ENCODE data around the gene NEU1.
A peak's percentile ranks its signal among the peaks of the same experiment; 100 is the strongest.

The NEU1 gene

GRCh38 chr6:31899215-31899614 is 36.6 kb upstream of the NEU1 start:
- TF ChIP-seq RAD21 (IDR thresholded peaks at IDR 0.05; ENCODE audit: low read depth) (no peak), YY1 (IDR thresholded peaks at IDR 0.05; ENCODE audit: low read depth) (no peak), EGR1 (IDR thresholded peaks at IDR 0.05) (no peak), ZBTB7A (IDR thresholded peaks at IDR 0.05; ENCODE audit: low read depth) (no peak), CEBPB (IDR thresholded peaks at IDR 0.05) (no peak), TEAD4 (IDR thresholded peaks at IDR 0.05) (no peak), USF1 (IDR thresholded peaks at IDR 0.05) (no peak), TAF1 (IDR thresholded peaks at IDR 0.05; ENCODE audit: low read depth) (no peak), FOXM1 (IDR thresholded peaks at IDR 0.05; ENCODE audit: borderline replicate concordance, low read depth) (no peak), EP300 (IDR thresholded peaks at IDR 0.05; ENCODE audit: borderline replicate concordance) (no peak), CREB1 (IDR thresholded peaks at IDR 0.05; ENCODE audit: low read depth) (no peak), NFIC (IDR thresholded peaks at IDR 0.05) (no peak)

DNA sequence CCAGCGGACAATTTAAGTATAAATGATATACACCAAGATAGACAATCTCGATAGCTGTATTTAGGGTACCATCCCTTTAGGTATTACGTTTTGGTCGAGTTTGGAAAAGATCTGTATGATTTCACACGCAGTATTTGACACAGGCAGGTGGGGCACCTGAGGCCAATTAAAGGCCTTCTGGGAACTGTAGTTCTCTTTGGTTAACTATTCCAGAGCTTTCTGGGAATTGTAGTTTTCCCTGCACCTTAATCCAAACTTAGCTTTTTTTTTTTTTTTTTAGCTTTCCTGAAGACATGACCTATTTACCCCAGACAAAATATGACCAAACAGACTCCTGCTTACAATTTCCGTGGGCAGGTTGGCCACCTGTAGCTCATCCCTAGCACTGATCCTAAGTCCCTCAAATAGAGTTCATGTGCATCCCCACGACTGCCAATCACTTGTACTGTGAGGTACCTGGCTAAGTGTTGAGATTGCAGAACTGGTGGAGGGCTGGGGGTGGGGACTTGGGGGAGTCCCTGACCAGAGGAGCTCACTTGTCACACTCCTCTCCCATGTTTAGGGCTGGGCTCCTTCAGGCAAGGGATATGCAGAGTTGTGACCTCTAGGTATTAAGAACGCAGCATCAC is 35.9 kb upstream of the NEU1 start:
- peak; percentile 67 for TF ChIP-seq USF1 (IDR thresholded peaks at IDR 0.05)
- TF ChIP-seq NFIC (IDR thresholded peaks at IDR 0.05): no peak

- TF ChIP-seq RAD21 (IDR thresholded peaks at IDR 0.05; ENCODE audit: low read depth) (no peak), MAX (IDR thresholded peaks at IDR 0.05) (peak; percentile 64), ZBTB7A (IDR thresholded peaks at IDR 0.05; ENCODE audit: low read depth) (no peak), TAF1 (IDR thresholded peaks at IDR 0.05; ENCODE audit: low read depth) (peak; percentile 67), YY1 (IDR thresholded peaks at IDR 0.05; ENCODE audit: low read depth) (peak; percentile 78), USF1 (IDR thresholded peaks at IDR 0.05) (peak; percentile 96)
These were observed 35.2 kb upstream of the NEU1 start, which contains the start of gene EHMT2 for GRCh38 chr6:31897612-31898382. Gene EHMT2, minus strand, starts transcription at chr6:31897698. Its CDS starts 21 bp downstream, at chr6:31897677.

DNA sequence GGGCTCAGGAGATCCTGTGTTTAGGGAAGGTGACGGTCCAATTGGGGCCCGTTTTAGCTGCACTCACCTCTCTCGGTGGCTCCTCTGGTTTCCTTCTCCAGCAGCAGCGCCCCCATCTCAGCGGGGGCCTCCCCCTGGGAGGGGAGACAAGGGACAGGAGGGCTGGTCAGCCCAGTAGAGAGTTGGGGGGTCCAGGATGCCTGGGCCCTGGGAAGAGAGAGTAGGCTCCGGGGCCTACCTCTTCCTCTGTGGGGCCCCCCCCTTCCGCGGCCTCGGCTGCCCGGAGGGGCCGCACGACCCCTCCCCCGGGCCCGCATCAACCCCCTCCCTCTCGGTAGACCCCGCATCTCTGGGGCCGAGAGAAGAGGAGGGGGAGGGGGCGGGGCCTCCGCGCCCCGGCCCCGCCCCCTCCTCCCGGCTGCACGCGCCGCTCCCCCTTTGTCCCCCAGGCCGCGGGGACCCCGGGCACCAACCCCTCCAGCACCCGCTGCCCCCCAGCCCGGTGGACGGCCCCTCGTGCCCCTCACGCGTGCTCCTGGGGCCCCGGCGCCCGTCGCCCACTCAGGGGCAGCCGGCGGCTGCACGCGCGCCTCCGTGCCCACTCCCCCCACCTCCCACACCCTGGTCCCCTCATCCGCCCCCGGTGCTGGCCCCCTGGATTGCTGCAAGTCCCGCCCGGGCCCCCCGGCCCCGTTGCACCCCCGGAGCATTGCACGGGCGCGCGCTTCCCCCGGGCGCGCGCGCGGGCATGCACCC is 34.4 kb upstream of the NEU1 start:
- TF ChIP-seq USF1 (IDR thresholded peaks at IDR 0.05) (no peak), ZBTB7A (IDR thresholded peaks at IDR 0.05; ENCODE audit: low read depth) (peak; percentile 67)

- no peak for TF ChIP-seq EP300 (IDR thresholded peaks at IDR 0.05; ENCODE audit: borderline replicate concordance)
- TF ChIP-seq FOXM1 (IDR thresholded peaks at IDR 0.05; ENCODE audit: borderline replicate concordance, low read depth): no peak
- no peak for TF ChIP-seq TCF12 (IDR thresholded peaks at IDR 0.05; ENCODE audit: low read depth)
- TF ChIP-seq CEBPB (IDR thresholded peaks at IDR 0.05): no peak
- TF ChIP-seq MAX (IDR thresholded peaks at IDR 0.05): no peak
- TF ChIP-seq TEAD4 (IDR thresholded peaks at IDR 0.05): no peak
- TF ChIP-seq NFIC (IDR thresholded peaks at IDR 0.05): no peak
- TF ChIP-seq TAF1 (IDR thresholded peaks at IDR 0.05; ENCODE audit: low read depth): no peak
- no peak for TF ChIP-seq RAD21 (IDR thresholded peaks at IDR 0.05; ENCODE audit: low read depth)
- no peak for TF ChIP-seq CREB1 (IDR thresholded peaks at IDR 0.05; ENCODE audit: low read depth)
- no peak for TF ChIP-seq USF1 (IDR thresholded peaks at IDR 0.05)
- TF ChIP-seq YY1 (IDR thresholded peaks at IDR 0.05; ENCODE audit: low read depth): no peak
- no peak for TF ChIP-seq EGR1 (IDR thresholded peaks at IDR 0.05)
- TF ChIP-seq REST (IDR thresholded peaks at IDR 0.05; ENCODE audit: low read depth): no peak
- no peak for TF ChIP-seq ZBTB7A (IDR thresholded peaks at IDR 0.05; ENCODE audit: low read depth)
These were observed 33.9 kb upstream of the NEU1 start for GRCh38 chr6:31896493-31896855.

- TF ChIP-seq EP300 (IDR thresholded peaks at IDR 0.05; ENCODE audit: borderline replicate concordance) (no peak), CREB1 (IDR thresholded peaks at IDR 0.05; ENCODE audit: low read depth) (no peak), ZBTB7A (IDR thresholded peaks at IDR 0.05; ENCODE audit: low read depth) (no peak)
These were observed 30.2 kb upstream of the NEU1 start for GRCh38 chr6:31892821-31893220.

Measured in Ishikawa (cell line).